Activated CD8-positive, alpha-beta memory T cell treated with anti-CD3 and anti-CD28 coated beads for 4 hours (primary cell): ENCODE measurements around the gene MXI1.

Experiments used
- DNase-seq, 2 donors: peaks; one replicate each; pipeline ENCODE4 v3.0.0-alpha.2; 2020; ENCODE audit warnings: low read depth in 2 of 2

Gene MXI1

GRCh38 chr10:110274647-110275046 is 67.2 kb downstream of the MXI1 start:
- no peak for DNase-seq

- DNase-seq, result no peak
These were observed 67.8 kb downstream of the MXI1 start for GRCh38 chr10:110275128-110275729.

- no peak for DNase-seq
These were observed 69.2 kb downstream of the MXI1 start for GRCh38 chr10:110276603-110277002.

- no peak for DNase-seq
These were observed 70.2 kb downstream of the MXI1 start for GRCh38 chr10:110277591-110277990.

DNA sequence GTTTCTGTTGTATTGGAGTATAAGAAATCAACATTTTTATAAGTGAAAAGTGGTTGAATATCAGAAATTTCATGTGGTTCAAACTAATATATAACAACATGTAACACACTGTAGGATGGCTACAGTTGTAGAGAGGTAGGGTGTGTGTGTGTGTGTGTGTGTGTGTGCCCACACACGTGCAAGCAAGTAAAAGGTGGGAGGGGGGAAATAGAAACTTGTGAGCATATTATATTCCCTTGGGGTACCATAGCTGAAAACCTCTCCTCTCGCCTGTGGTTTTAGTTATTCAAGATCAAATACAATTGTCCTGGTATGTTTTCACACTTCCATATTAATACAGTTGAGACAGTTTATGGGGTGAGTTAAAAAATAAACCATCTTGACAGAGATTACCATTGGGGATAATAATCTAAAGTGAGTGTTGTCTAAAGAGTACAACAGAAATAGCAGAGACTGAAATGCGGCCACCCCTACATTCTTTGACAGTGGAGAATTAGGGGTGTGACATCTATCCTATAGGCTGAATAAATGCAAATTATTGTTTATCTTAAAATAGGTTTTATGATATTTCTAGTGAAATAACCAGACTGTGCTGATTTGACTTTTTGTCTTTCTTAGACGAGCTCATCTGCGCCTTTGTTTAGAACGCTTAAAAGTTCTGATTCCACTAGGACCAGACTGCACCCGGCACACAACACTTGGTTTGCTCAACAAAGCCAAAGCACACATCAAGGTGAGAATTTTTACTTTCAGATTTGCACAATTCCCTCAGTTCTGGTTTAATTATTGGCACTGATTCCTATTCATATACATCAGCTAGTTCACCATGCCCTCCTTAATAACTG is 71.4 kb downstream of the MXI1 start:
- DNase-seq, result no peak

DNA sequence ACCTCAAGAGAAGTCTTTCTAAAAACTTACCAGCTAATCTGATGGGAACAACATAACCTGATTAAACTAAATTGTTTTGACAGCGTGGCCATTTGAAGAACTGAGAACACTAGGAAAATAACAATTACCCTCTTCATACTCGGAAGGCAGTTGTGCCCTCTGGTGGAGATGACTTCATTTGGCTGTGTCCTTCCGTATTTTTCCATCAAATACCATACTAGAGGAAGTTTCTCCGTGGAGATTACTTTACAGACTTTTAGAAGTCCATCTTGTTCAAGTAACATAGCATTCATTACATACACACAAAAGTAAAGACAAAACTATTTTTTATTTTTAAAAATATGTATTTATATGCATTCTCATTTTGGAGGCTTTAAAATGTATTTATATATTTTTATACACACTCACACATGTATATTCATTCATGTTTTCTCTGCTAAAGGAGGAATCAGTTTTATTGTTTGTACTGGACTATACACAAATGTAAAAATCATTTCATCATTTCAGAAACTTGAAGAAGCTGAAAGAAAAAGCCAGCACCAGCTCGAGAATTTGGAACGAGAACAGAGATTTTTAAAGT is 72.1 kb downstream of the MXI1 start:
- DNase-seq, result peak in 1 of 2 donors; percentile 26

- DNase-seq, result no peak
These were observed 76.9 kb downstream of the MXI1 start for GRCh38 chr10:110284262-110284661.

DNA sequence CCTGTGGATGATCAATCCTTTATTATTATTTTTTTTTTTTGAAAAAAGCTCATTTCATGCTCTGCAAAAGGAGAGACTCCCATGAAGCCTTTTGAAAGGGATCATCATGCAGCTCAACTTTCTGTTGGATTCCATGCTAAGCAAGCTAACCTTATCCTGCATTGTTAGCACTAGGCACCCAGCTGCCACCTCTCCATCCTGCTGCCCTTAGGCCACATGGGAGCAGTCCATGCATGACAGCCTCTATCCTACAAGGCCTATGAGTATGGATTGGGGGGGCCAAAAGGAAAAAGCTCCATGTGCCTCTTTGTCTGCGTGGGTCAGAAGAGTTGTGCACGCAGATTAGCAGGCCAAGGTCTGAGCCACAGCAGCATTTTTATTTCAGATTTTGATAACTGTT is 78.1 kb downstream of the MXI1 start:
- no peak for DNase-seq

- DNase-seq, result no peak
These were observed 79.4 kb downstream of the MXI1 start for GRCh38 chr10:110286841-110287240.

DNA sequence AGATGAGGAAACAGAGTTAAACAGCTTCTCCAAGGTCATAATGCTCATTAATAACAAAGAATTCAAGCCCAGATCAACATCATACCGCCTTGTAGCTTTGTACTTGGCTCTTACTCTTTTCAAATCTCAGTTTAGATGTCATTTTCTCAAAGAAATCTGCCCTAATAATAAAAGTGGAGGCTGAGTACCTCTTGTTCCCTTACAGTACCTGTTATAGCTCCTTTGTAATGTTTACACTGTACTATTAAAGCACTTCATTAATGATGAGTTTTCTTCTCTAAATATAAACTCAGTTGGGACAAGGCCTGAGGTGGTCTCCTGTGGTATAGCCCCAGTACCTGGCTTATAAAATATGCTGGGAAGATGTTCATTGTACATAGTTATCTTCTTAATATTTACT is 89.6 kb downstream of the MXI1 start:
- no peak for DNase-seq

DNA sequence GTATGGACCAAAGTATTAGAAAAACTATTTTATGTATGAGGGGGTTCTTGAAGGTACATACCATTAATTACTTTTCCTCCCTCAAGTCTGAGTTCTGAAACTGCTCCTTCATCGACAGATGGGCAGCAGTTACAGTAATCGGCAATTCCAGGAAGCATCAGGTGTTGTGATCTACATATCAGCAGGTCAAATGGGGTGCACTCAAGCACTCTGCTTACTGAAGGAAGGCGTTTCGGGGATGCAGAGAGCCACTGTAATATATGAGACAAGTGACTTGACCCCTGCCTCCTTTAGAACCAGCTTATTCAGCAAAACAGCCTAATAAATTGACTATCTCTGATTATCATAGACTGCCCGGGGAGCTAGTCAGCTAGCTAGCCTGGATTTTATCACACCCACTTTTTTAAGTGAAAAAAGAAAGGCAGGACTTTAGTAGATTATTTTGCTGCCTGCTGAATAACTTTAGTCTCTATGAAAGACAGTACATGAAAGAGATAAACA is 93.1 kb downstream of the MXI1 start:
- no peak for DNase-seq

DNA sequence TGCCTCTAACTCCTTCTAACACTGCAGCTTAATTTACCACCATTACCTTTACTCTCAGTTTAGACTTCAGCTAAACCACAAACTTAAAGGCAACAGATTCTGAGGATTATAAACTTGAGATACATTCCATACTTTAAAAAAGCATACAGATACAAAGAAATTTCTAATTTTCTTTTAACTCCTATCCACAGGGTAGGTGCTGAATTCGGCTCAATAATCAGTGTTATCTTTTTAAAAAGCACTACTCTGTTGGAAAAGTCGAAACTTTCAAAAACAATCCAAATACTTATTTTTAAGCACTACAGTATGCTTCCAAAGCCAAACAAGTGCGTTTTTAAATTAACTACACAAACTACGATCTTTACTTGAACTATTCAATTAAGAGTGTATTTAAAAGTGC is 96.3 kb downstream of the MXI1 start:
- DNase-seq, result no peak

DNA sequence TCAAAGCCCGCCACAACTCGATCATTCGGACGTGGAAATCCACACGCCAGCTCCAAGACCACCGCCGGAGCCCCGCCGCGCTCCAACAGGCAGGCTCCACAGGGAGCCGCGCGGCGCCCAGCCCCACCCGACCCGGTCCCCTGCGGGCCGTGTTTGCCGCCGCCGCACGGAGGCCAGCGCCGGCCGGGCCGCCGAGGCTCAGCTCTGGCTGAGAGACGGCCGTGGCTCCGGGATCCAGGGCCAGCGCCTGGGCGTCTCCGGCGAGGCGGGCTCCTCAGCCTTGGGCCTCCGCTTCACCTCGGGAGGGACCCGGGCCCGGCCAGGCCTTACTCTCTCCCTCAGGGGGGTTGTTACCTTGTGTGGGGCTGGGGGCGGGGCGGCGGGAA is 97.0 kb downstream of the MXI1 start:
- DNase-seq, result peak; percentile 4

GRCh38 chr10:110304780-110305421 is 97.5 kb downstream of the MXI1 start, which contains the start of gene SMNDC1:
TSS of gene SMNDC1 (minus strand) at chr10:110304920. CDS start at chr10:110303587, 1,333 bp downstream.
- peak; percentile 91 for DNase-seq

DNA sequence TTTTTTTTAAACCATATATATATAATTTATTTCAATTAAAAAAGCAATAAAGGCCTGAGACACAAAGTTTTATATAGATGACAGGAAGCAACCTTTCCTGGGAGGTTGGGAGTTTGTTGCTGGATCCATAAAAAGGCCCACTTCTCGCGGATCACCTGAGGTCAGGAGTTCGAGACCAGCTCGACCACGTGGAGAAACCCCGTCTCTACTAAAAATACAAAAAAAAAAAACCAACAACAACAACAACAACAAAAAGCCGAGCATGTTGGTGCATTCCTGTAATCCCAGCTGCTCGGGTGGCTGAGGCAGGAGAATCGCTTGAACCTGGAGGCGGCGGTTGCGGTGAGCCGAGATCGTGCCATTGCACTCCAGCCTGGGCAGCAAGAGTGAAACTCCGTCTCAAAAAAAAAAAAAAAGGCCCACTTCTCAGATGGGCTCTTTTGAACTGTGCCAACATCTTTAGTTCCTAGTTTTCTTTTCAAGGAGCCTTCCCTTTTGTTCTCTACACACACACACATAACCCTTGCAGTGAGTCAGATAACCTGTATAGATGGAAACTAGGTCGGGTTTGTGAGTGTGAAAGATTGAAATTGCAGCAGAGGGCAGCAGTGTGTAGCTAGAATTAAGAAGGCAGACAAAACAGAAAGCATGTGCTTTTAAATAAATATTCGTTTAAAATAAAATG is 98.5 kb downstream of the MXI1 start:
- peak in 1 of 2 donors; percentile 29 for DNase-seq

GRCh38 chr10:110306452-110306768 is 99.0 kb downstream of the MXI1 start:
- no peak for DNase-seq

DNA sequence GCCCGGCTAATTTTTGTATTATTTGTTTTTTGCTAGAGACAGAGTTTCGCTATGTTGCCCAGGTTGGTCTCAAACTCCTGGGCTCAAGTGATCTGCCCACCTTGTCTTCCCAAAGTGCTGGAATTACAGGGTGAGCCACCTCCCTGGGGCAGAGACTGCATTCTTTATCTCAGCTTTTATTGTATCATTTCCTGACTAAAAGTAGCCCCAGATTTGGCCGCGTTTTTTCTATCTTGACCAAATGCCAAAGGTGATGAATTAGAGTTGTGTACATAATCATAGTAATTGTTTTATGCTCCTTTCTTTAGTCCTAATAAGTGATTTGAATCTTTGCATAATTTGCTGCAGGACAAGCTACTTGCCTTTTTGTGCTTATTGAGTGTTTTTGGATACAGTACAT is 100.4 kb downstream of the MXI1 start:
- DNase-seq, result no peak

DNA sequence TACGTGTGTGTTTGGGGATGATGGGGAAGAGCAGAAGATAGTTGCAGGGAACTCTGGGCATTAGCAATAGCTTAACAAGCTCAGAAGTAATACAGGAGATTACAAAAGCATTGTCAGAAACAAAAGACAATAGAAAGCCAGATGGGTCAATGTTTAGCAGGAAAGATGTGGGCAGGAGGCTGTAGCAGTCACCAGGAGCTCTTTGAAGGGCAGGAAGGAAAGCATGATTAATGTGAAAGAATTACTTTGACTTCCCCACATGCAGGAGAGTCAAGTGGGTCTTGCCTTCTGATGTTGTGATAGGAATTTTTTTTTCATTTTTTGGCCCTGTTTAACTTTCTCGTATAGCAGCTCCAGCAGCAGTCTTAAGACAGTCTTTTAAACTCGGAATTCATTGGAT is 103.3 kb downstream of the MXI1 start:
- DNase-seq, result no peak

- DNase-seq, result no peak
These were observed 104.0 kb downstream of the MXI1 start for GRCh38 chr10:110311357-110311949.

DNA sequence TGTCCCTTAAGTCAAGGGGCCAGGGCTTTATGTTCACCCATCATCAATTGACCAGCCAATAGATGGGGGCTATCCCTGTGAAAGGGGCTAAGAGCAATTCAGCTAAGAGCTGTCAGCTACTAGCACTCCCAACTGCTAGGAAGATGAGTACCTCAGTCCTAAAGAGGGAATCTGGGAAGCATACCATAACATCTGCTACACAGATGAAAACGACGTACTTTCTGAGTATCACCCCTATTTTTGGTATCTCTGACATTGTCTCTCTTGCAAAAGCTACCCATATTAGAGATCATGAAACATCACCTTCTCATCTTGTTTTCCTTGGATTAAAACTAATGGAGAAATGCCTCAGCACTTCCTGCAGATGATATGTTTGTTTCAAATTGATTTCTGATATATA is 104.8 kb downstream of the MXI1 start:
- DNase-seq, result no peak

- no peak for DNase-seq
These were observed 106.3 kb downstream of the MXI1 start for GRCh38 chr10:110313674-110314073.
